Measurements from ENCODE around the gene DHX35. TPM values are rescaled to one million over a fixed set of nuclear protein-coding genes. Genes with fewer than 3 reads are reported as not detected.

DHX35 gene
- total and polyA plus RNA-seq, 2 experiments from 2014 or later, result 8.3 to 25.9 TPM

DNA sequence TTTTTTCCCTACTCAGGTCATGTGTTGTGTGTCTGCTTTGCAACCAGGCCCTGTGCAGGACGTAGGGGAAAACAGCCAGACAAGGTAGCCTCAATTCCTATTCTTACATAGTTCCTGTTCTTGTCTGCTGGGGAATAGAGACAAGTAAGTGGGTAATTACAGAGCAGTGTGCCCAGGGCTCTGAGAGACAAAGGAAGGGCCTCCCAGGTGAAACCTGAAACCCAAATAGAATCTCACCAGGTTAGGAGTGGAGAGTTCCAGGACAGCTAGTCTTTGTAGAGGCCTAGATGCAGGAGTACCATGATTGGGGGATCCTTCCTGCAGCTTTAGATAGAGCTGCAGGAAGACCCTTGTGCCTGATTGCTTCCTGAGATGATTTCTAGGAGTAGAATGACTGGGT, 48.4 kb downstream of the DHX35 start:
- ATAC-seq (peak; percentile 98), DNase-seq (ENCODE audit: low spot score) (peak; percentile 49)
- no peak overlapping the region for H3K4me3 ChIP-seq
- no peak overlapping the region for H3K27ac ChIP-seq (ENCODE audit: low read depth)
- H4K20me1 ChIP-seq (replicated peaks; ENCODE audit: insufficient read depth), result no peaks in the 10 kb centered on the region
- Mint-ChIP-seq H3K27ac (peak overlapping the region; percentile 74), H3K4me1 (peaks cover 21% of the 10 kb centered on the region), H3K27me3 (ENCODE audit: insufficient read depth, low read depth, poor library complexity) (no peaks in the 10 kb centered on the region), H3K9me3 (no peaks in the 10 kb centered on the region), H3K36me3 (ENCODE audit: low read depth) (peaks cover 56% of the 10 kb centered on the region), H3K4me3 (no peak overlapping the region)
- peaks cover 27% of the 10 kb centered on the region for H3K36me3 ChIP-seq (ENCODE audit: insufficient read depth)
- no peak overlapping the region for H3K4me2 ChIP-seq
- H3K9me2 ChIP-seq (ENCODE audit: insufficient read depth), result no peaks in the 10 kb centered on the region
- peaks cover 17% of the 10 kb centered on the region for H3K4me1 ChIP-seq (ENCODE audit: insufficient read depth)
- H3F3A ChIP-seq (replicated peaks; ENCODE audit: low read depth), result 0 out of 2 replicates have a peak, but pooled peaks cover 3% of the 10 kb centered on the region
- no peaks in the 10 kb centered on the region for H3K79me2 ChIP-seq (replicated peaks; ENCODE audit: insufficient read depth)
- TF ChIP-seq ZNF114 (CRISPR knock-in tag; IDR thresholded peaks at IDR 0.05) (no peak), JUNB (IDR thresholded peaks at IDR 0.05; ENCODE audit: unreplicated experiment) (no peak), ZNF331 (CRISPR knock-in tag; IDR thresholded peaks at IDR 0.05; ENCODE audit: low read depth) (no peak), NANOG (IDR thresholded peaks at IDR 0.05; ENCODE audit: borderline replicate concordance) (no peak), CREB1 (CRISPR knock-in tag; IDR thresholded peaks at IDR 0.05; ENCODE audit: low read depth) (no peak)
- TF ChIP-seq, protein P1, sequence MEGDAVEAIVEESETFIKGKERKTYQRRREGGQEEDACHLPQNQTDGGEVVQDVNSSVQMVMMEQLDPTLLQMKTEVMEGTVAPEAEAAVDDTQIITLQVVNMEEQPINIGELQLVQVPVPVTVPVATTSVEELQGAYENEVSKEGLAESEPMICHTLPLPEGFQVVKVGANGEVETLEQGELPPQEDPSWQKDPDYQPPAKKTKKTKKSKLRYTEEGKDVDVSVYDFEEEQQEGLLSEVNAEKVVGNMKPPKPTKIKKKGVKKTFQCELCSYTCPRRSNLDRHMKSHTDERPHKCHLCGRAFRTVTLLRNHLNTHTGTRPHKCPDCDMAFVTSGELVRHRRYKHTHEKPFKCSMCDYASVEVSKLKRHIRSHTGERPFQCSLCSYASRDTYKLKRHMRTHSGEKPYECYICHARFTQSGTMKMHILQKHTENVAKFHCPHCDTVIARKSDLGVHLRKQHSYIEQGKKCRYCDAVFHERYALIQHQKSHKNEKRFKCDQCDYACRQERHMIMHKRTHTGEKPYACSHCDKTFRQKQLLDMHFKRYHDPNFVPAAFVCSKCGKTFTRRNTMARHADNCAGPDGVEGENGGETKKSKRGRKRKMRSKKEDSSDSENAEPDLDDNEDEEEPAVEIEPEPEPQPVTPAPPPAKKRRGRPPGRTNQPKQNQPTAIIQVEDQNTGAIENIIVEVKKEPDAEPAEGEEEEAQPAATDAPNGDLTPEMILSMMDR (conservative IDR thresholded peaks at IDR 0.05; ENCODE audit: low read depth in 2 of 2), result no peak
- TF ChIP-seq, protein P2, sequence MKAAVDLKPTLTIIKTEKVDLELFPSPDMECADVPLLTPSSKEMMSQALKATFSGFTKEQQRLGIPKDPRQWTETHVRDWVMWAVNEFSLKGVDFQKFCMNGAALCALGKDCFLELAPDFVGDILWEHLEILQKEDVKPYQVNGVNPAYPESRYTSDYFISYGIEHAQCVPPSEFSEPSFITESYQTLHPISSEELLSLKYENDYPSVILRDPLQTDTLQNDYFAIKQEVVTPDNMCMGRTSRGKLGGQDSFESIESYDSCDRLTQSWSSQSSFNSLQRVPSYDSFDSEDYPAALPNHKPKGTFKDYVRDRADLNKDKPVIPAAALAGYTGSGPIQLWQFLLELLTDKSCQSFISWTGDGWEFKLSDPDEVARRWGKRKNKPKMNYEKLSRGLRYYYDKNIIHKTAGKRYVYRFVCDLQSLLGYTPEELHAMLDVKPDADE (IDR thresholded peaks at IDR 0.05), result no peak
- TF ChIP-seq, protein P3, sequence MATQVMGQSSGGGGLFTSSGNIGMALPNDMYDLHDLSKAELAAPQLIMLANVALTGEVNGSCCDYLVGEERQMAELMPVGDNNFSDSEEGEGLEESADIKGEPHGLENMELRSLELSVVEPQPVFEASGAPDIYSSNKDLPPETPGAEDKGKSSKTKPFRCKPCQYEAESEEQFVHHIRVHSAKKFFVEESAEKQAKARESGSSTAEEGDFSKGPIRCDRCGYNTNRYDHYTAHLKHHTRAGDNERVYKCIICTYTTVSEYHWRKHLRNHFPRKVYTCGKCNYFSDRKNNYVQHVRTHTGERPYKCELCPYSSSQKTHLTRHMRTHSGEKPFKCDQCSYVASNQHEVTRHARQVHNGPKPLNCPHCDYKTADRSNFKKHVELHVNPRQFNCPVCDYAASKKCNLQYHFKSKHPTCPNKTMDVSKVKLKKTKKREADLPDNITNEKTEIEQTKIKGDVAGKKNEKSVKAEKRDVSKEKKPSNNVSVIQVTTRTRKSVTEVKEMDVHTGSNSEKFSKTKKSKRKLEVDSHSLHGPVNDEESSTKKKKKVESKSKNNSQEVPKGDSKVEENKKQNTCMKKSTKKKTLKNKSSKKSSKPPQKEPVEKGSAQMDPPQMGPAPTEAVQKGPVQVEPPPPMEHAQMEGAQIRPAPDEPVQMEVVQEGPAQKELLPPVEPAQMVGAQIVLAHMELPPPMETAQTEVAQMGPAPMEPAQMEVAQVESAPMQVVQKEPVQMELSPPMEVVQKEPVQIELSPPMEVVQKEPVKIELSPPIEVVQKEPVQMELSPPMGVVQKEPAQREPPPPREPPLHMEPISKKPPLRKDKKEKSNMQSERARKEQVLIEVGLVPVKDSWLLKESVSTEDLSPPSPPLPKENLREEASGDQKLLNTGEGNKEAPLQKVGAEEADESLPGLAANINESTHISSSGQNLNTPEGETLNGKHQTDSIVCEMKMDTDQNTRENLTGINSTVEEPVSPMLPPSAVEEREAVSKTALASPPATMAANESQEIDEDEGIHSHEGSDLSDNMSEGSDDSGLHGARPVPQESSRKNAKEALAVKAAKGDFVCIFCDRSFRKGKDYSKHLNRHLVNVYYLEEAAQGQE (IDR thresholded peaks at IDR 0.05; ENCODE audit: unreplicated experiment), result no peak
- TF ChIP-seq, protein P4, sequence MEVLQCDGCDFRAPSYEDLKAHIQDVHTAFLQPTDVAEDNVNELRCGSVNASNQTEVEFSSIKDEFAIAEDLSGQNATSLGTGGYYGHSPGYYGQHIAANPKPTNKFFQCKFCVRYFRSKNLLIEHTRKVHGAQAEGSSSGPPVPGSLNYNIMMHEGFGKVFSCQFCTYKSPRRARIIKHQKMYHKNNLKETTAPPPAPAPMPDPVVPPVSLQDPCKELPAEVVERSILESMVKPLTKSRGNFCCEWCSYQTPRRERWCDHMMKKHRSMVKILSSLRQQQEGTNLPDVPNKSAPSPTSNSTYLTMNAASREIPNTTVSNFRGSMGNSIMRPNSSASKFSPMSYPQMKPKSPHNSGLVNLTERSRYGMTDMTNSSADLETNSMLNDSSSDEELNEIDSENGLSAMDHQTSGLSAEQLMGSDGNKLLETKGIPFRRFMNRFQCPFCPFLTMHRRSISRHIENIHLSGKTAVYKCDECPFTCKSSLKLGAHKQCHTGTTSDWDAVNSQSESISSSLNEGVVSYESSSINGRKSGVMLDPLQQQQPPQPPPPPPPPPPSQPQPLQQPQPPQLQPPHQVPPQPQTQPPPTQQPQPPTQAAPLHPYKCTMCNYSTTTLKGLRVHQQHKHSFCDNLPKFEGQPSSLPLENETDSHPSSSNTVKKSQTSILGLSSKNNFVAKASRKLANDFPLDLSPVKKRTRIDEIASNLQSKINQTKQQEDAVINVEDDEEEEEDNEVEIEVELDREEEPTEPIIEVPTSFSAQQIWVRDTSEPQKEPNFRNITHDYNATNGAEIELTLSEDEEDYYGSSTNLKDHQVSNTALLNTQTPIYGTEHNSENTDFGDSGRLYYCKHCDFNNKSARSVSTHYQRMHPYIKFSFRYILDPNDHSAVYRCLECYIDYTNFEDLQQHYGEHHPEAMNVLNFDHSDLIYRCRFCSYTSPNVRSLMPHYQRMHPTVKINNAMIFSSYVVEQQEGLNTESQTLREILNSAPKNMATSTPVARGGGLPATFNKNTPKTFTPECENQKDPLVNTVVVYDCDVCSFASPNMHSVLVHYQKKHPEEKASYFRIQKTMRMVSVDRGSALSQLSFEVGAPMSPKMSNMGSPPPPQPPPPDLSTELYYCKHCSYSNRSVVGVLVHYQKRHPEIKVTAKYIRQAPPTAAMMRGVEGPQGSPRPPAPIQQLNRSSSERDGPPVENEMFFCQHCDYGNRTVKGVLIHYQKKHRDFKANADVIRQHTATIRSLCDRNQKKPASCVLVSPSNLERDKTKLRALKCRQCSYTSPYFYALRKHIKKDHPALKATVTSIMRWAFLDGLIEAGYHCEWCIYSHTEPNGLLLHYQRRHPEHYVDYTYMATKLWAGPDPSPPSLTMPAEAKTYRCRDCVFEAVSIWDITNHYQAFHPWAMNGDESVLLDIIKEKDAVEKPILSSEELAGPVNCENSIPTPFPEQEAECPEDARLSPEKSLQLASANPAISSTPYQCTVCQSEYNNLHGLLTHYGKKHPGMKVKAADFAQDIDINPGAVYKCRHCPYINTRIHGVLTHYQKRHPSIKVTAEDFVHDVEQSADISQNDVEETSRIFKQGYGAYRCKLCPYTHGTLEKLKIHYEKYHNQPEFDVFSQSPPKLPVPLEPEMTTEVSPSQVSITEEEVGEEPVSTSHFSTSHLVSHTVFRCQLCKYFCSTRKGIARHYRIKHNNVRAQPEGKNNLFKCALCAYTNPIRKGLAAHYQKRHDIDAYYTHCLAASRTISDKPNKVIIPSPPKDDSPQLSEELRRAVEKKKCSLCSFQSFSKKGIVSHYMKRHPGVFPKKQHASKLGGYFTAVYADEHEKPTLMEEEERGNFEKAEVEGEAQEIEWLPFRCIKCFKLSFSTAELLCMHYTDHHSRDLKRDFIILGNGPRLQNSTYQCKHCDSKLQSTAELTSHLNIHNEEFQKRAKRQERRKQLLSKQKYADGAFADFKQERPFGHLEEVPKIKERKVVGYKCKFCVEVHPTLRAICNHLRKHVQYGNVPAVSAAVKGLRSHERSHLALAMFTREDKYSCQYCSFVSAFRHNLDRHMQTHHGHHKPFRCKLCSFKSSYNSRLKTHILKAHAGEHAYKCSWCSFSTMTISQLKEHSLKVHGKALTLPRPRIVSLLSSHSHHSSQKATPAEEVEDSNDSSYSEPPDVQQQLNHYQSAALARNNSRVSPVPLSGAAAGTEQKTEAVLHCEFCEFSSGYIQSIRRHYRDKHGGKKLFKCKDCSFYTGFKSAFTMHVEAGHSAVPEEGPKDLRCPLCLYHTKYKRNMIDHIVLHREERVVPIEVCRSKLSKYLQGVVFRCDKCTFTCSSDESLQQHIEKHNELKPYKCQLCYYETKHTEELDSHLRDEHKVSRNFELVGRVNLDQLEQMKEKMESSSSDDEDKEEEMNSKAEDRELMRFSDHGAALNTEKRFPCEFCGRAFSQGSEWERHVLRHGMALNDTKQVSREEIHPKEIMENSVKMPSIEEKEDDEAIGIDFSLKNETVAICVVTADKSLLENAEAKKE (CRISPR knock-in tag; IDR thresholded peaks at IDR 0.05), result no peak
- H3K27me3 ChIP-seq (ENCODE audit: insufficient read depth), result no peaks in the 10 kb centered on the region
- H2AFZ ChIP-seq, result no peak overlapping the region
